Caco-2 (cell line): Measurements from ENCODE around the gene MIOS. TPM values are rescaled to one million over a fixed set of nuclear protein-coding genes. Genes with fewer than 3 reads are reported as not detected.

Source experiments
- BruUV-seq: library from RNA; stranded (reverse); fragments of 400-500 nt; replicated peaks from 2 replicates; lab custom pipeline; 2021; lab: Mats Ljungman, UMichigan
- CTCF ChIA-PET: fragments of 300-600 bp; sonication (Branson Sonifier 250); formaldehyde crosslinking; loops from one replicate; lab custom pipeline; 2022; ENCODE audit warnings: antibody characterized with exemption; lab: Charles Lee
- POLR2A ChIA-PET: fragments of 300-600 bp; sonication (Branson Sonifier 250); formaldehyde crosslinking; loops from one replicate; lab custom pipeline; 2022; ENCODE audit warnings: antibody characterized with exemption; lab: Charles Lee
- DNase-seq, 2 experiments: peaks; one replicate each; pipeline versions ENCODE4 v3.0.0 to v3.0.0-alpha.2; 2020 to 2022
- H3K27me3 ChIP-seq: replicated peaks from 2 replicates; pipeline ENCODE4 v1.6.0; 2011; ENCODE audit warnings: low read length; ENCODE audit not compliant: control insufficient read depth, insufficient read depth
- H3K36me3 ChIP-seq: 2 replicates; pipeline ENCODE4 v1.5.1; 2011; ENCODE audit warnings: low read length; ENCODE audit not compliant: control insufficient read depth, insufficient read depth
- H3K4me1 ChIP-seq: fragments of 250-450 bp; sonication (Bioruptor Pico); 2 replicates; pipeline ENCODE4 v1.5.1; 2020; ENCODE audit warnings: mild to moderate bottlenecking
- H3K4me3 ChIP-seq: 2 replicates; pipeline ENCODE4 v1.5.1; 2011; ENCODE audit warnings: low read depth, mild to moderate bottlenecking, control low read depth, low read length
- H3K9me3 ChIP-seq: fragments of 250-450 bp; sonication (Bioruptor Pico); 2 replicates; pipeline ENCODE4 v1.5.1; 2020; ENCODE audit warnings: mild to moderate bottlenecking, moderate library complexity
- H3K27ac Mint-ChIP-seq: one replicate; pipeline ENCODE4 v1.8.0; 2022; ENCODE audit warnings: mixed read lengths; ENCODE audit not compliant: unreplicated experiment
- H3K27me3 Mint-ChIP-seq: one replicate; pipeline ENCODE4 v1.8.0; 2022; ENCODE audit warnings: mixed read lengths; ENCODE audit not compliant: insufficient read depth, unreplicated experiment
- H3K36me3 Mint-ChIP-seq: one replicate; pipeline ENCODE4 v1.8.0; 2022; ENCODE audit warnings: mild to moderate bottlenecking, mixed read lengths; ENCODE audit not compliant: insufficient read depth, unreplicated experiment
- H3K4me1 Mint-ChIP-seq: one replicate; pipeline ENCODE4 v1.8.0; 2022; ENCODE audit warnings: low read depth, mixed read lengths; ENCODE audit not compliant: unreplicated experiment
- H3K4me3 Mint-ChIP-seq: one replicate; pipeline ENCODE4 v1.8.0; 2022; ENCODE audit warnings: mild to moderate bottlenecking, moderate library complexity, mixed read lengths; ENCODE audit not compliant: unreplicated experiment
- H3K9me3 Mint-ChIP-seq: one replicate; pipeline ENCODE4 v1.8.0; 2022; ENCODE audit warnings: mixed read lengths; ENCODE audit not compliant: unreplicated experiment
- intact Hi-C: fragments of 100-400 bp; cut with micrococcal nuclease; formaldehyde crosslinking; loops from one replicate; pipeline ENCODE4 v1.10.0; 2022; ENCODE audit not compliant: unreplicated experiment
- total RNA-seq: library from RNA; stranded (reverse); gene quantifications from 2 replicates; pipeline ENCODE4 v1.2.3, GENCODE V29; 2022
- TF ChIP-seq, protein P1 (sequence below), 2 experiments: fragments of 200-600 bp in 1 of 2; IDR thresholded peaks; 1 replicate in 1 of 2; 2 replicates in 1 of 2; pipeline versions ENCODE4 v1.5.1 to v1.8.0; 2011 to 2022; ENCODE audit warnings: antibody characterized with exemption in 1 of 2, control low read depth in 1 of 2, inconsistent platforms in 1 of 2, low read depth in 1 of 2, low read length in 1 of 2, mild to moderate bottlenecking in 1 of 2, moderate library complexity in 1 of 2; ENCODE audit not compliant: insufficient read depth in 1 of 2, severe bottlenecking in 1 of 2, unreplicated experiment in 1 of 2

Gene MIOS
- total RNA-seq, 1 experiment from 2014 or later: 37.3 TPM

GRCh38 chr7:7584653-7585052 lies 18.0 kb downstream of the MIOS start:
- no TSS peak for BruUV-seq
- Histone ChIP-seq H3K36me3 (no peaks in the 10 kb centered on the region), H3K27me3 (no peaks in the 10 kb centered on the region), H3K4me3 (no peak overlapping the region), H3K4me1 (no peaks in the 10 kb centered on the region), H3K9me3 (no peaks in the 10 kb centered on the region)
- DNase-seq: no peak
- TF ChIP-seq, protein P1, sequence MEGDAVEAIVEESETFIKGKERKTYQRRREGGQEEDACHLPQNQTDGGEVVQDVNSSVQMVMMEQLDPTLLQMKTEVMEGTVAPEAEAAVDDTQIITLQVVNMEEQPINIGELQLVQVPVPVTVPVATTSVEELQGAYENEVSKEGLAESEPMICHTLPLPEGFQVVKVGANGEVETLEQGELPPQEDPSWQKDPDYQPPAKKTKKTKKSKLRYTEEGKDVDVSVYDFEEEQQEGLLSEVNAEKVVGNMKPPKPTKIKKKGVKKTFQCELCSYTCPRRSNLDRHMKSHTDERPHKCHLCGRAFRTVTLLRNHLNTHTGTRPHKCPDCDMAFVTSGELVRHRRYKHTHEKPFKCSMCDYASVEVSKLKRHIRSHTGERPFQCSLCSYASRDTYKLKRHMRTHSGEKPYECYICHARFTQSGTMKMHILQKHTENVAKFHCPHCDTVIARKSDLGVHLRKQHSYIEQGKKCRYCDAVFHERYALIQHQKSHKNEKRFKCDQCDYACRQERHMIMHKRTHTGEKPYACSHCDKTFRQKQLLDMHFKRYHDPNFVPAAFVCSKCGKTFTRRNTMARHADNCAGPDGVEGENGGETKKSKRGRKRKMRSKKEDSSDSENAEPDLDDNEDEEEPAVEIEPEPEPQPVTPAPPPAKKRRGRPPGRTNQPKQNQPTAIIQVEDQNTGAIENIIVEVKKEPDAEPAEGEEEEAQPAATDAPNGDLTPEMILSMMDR (IDR thresholded peaks at IDR 0.05; ENCODE audit: insufficient read depth in 1 of 2, low read depth in 1 of 2, low read length in 1 of 2, severe bottlenecking in 1 of 2, unreplicated experiment in 1 of 2): no peak
- no peaks in the 10 kb centered on the region for H3K36me3 Mint-ChIP-seq
- H3K4me3 Mint-ChIP-seq: no peak overlapping the region
- no peaks in the 10 kb centered on the region for H3K9me3 Mint-ChIP-seq
- H3K27ac Mint-ChIP-seq: no peak overlapping the region
- ChIA-PET POLR2A (no interaction called here), CTCF (no interaction called here)
- H3K4me1 Mint-ChIP-seq: no peaks in the 10 kb centered on the region
- intact Hi-C loops: no loop called here
- no peaks in the 10 kb centered on the region for H3K27me3 Mint-ChIP-seq

- Mint-ChIP-seq H3K27ac (no peak overlapping the region), H3K4me3 (no peak overlapping the region), H3K9me3 (no peaks in the 10 kb centered on the region), H3K4me1 (no peaks in the 10 kb centered on the region), H3K36me3 (peaks cover under 1% of the 10 kb centered on the region), H3K27me3 (no peaks in the 10 kb centered on the region)
- TF ChIP-seq, protein P1 (IDR thresholded peaks at IDR 0.05; ENCODE audit: insufficient read depth in 1 of 2, low read depth in 1 of 2, low read length in 1 of 2, severe bottlenecking in 1 of 2, unreplicated experiment in 1 of 2): no peak
- no peaks in the 10 kb centered on the region for H3K27me3 ChIP-seq
- H3K36me3 ChIP-seq: no peaks in the 10 kb centered on the region
- POLR2A ChIA-PET: interaction anchor here (0.6 kb wide), 1 partner anchor 560 kb away, joined by 3 read pairs; no protein-coding TSS in a partner anchor
- intact Hi-C loops: no loop called here
- no peaks in the 10 kb centered on the region for H3K4me1 ChIP-seq
- BruUV-seq: no TSS peak
- no peak overlapping the region for H3K4me3 ChIP-seq
- DNase-seq: no peak
- CTCF ChIA-PET: no interaction called here
- H3K9me3 ChIP-seq: no peaks in the 10 kb centered on the region
Observed at GRCh38 chr7:7585241-7585928, 18.7 kb downstream of the MIOS start.

- TF ChIP-seq, protein P1 (IDR thresholded peaks at IDR 0.05; ENCODE audit: insufficient read depth in 1 of 2, low read depth in 1 of 2, low read length in 1 of 2, severe bottlenecking in 1 of 2, unreplicated experiment in 1 of 2): peak in 1 of 2 experiments; percentile 7
- Histone ChIP-seq H3K27me3 (no peaks in the 10 kb centered on the region), H3K9me3 (no peaks in the 10 kb centered on the region), H3K4me1 (no peaks in the 10 kb centered on the region), H3K4me3 (no peak overlapping the region), H3K36me3 (peaks cover 1% of the 10 kb centered on the region)
- ChIA-PET POLR2A (no interaction called here), CTCF (interaction anchor here (0.9 kb wide), 1 partner anchor 701 kb away, joined by 3 read pairs; no protein-coding TSS in a partner anchor)
- Mint-ChIP-seq H3K27ac (no peak overlapping the region), H3K27me3 (no peaks in the 10 kb centered on the region), H3K9me3 (peaks cover 16% of the 10 kb centered on the region), H3K4me3 (no peak overlapping the region), H3K36me3 (peaks cover 64% of the 10 kb centered on the region), H3K4me1 (no peaks in the 10 kb centered on the region)
- no peak for DNase-seq
- BruUV-seq: no TSS peak
- intact Hi-C loops: loop anchor here (1.0 to 10.0 kb wide), 2 partner anchors 169 to 622 kb away; no protein-coding TSS in a partner anchor
Observed at GRCh38 chr7:7595451-7595850, 28.8 kb downstream of the MIOS start.
